A549 (cell line): ENCODE results near the gene MS4A18. TPM values are rescaled to one million over a fixed set of nuclear protein-coding genes. Genes with fewer than 3 reads are reported as not detected.

ENCODE experiments used
- ATAC-seq, 2 experiments: fragments of 200-7000 bp in 1 of 2; fragments of >200 bp in 1 of 2; cut with Nextera tagmentation in 1 of 2; cut with Tn5 transposase in 1 of 2; 3 replicates each; pipeline versions ENCODE4 v1.8.0 to v1.9.1; 2018 to 2020; ENCODE audit warnings: mild to moderate bottlenecking in 1 of 2, moderate library complexity in 1 of 2
- CTCF ChIA-PET: fragments of 300-600 bp; sonication (Branson Sonifier 250); formaldehyde crosslinking; extraction: SDS; loops from one replicate; lab custom pipeline; 2021; ENCODE audit warnings: antibody characterized with exemption, inconsistent platforms; lab: Yijun Ruan, JAX
- POLR2A ChIA-PET: fragments of 350-600 bp; formaldehyde crosslinking; extraction: SDS; loops from one replicate; lab custom pipeline; 2021; ENCODE audit warnings: antibody characterized with exemption, inconsistent platforms; lab: Yijun Ruan, JAX
- DNase-seq, 2 experiments: peaks; one replicate each; pipeline versions ENCODE4 v3.0.0 to v3.0.0-alpha.2; 2011 to 2016; ENCODE audit warnings: low read depth in 1 of 2, low spot score in 1 of 2
- FAIRE-seq: peaks from 2 replicates; lab custom pipeline; 2011; peaks lifted over from hg19 to GRCh38; lab: Jason Lieb, UNC
- H3K27ac ChIP-seq, 2 experiments: fragments of >200 bp; sonication (Bioruptor Twin); formaldehyde crosslinking; 3 replicates each; pipeline ENCODE4 v1.5.1; 2016 to 2017
- H3K4me1 ChIP-seq: fragments of >200 bp; sonication (Bioruptor Twin); formaldehyde crosslinking; 3 replicates; pipeline ENCODE4 v1.6.1; 2016
- H3K4me2 ChIP-seq: fragments of >200 bp; sonication (Bioruptor Twin); formaldehyde crosslinking; 3 replicates; pipeline ENCODE4 v1.6.1; 2016
- H3K4me3 ChIP-seq: fragments of >200 bp; sonication (Bioruptor Twin); formaldehyde crosslinking; 3 replicates; pipeline ENCODE4 v1.5.1; 2016
- H3K9me3 ChIP-seq: fragments of >200 bp; sonication (Bioruptor Twin); formaldehyde crosslinking; 3 replicates; pipeline ENCODE4 v1.6.1; 2016
- BHLHE40 ChIP-seq: IDR thresholded peaks from 2 replicates; pipeline ENCODE4 v1.6.1; 2012; ENCODE audit warnings: low read depth, low read length, inconsistent platforms
- EHMT2 ChIP-seq: fragments of 200-600 bp; sonication (generic); IDR thresholded peaks from 2 replicates; pipeline ENCODE4 v1.6.1; 2016; ENCODE audit warnings: antibody characterized with exemption, low read depth, mild to moderate bottlenecking, moderate library complexity
- ESRRA ChIP-seq: fragments of 150-350 bp; IDR thresholded peaks from 2 replicates; pipeline ENCODE4 v1.6.1; 2014; ENCODE audit warnings: mild to moderate bottlenecking, low read length, borderline replicate concordance
- FOXS1 ChIP-seq: fragments of 250-450 bp; sonication (Bioruptor Pico); IDR thresholded peaks from 2 replicates; pipeline ENCODE4 v1.5.0; 2020; ENCODE audit warnings: mild to moderate bottlenecking, moderate library complexity
- GATA3 ChIP-seq: IDR thresholded peaks from 2 replicates; pipeline ENCODE4 v1.6.1; 2012; ENCODE audit warnings: borderline replicate concordance
- HOXB13 ChIP-seq: fragments of 250-450 bp; sonication (Bioruptor Pico); IDR thresholded peaks from 2 replicates; pipeline ENCODE4 v1.5.0; 2020; ENCODE audit warnings: low read depth, mild to moderate bottlenecking, moderate library complexity
- JUNB ChIP-seq: fragments of >200 bp; sonication (Bioruptor Twin); formaldehyde crosslinking; IDR thresholded peaks from 2 replicates; pipeline ENCODE4 v1.6.1; 2016
- NPAS2 ChIP-seq: fragments of 250-450 bp; sonication (Bioruptor Pico); IDR thresholded peaks from 2 replicates; pipeline ENCODE4 v1.8.0; 2022; ENCODE audit warnings: mild to moderate bottlenecking, moderate library complexity, borderline replicate concordance
- PHF8 ChIP-seq: fragments of 200-600 bp; sonication (generic); IDR thresholded peaks from 2 replicates; pipeline ENCODE4 v1.6.1; 2016; ENCODE audit warnings: low read depth, mild to moderate bottlenecking, antibody characterized with exemption, moderate library complexity, borderline replicate concordance
- POLR2AphosphoS2 ChIP-seq: conservative IDR thresholded peaks from 2 replicates; pipeline ENCODE4 v1.6.1; 2012; ENCODE audit warnings: low read length, improper control_type of control experiment, inconsistent platforms
- RAD21 ChIP-seq, 2 experiments: fragments of >200 bp in 1 of 2; sonication (Bioruptor Twin) in 1 of 2; formaldehyde crosslinking in 1 of 2; IDR thresholded peaks in 1 of 2; conservative IDR thresholded peaks in 1 of 2; 2 replicates in 1 of 2; 3 replicates in 1 of 2; pipeline ENCODE4 v1.6.1; 2012 to 2018; ENCODE audit warnings: inconsistent platforms in 1 of 2
- RARB ChIP-seq: fragments of 250-450 bp; sonication (Bioruptor Pico); IDR thresholded peaks from 2 replicates; pipeline ENCODE4 v1.8.0; 2021; ENCODE audit warnings: mild to moderate bottlenecking, moderate library complexity
- RFX5 ChIP-seq: fragments of 450-650 bp; IDR thresholded peaks from 2 replicates; pipeline ENCODE4 v1.7.1; 2014; ENCODE audit warnings: antibody characterized with exemption, mild to moderate bottlenecking, moderate library complexity
- RNF2 ChIP-seq: fragments of 200-600 bp; sonication (generic); IDR thresholded peaks from 2 replicates; pipeline ENCODE4 v1.6.1; 2016; ENCODE audit warnings: low read depth, mild to moderate bottlenecking, antibody characterized with exemption, moderate library complexity, borderline replicate concordance
- SMC3 ChIP-seq: fragments of >200 bp; sonication (Bioruptor Twin); formaldehyde crosslinking; IDR thresholded peaks from 3 replicates; pipeline ENCODE4 v1.6.1; 2018; ENCODE audit warnings: inconsistent platforms
- ZFP36 ChIP-seq: fragments of 450-650 bp; IDR thresholded peaks from 2 replicates; pipeline ENCODE4 v1.6.1; 2014; ENCODE audit warnings: borderline replicate concordance; ENCODE audit not compliant: partially characterized antibody
- WGBS: methylation state at CpG from one replicate; pipeline ENCODE4 v1.1.6; 2017; ENCODE audit errors: missing lambda C conversion rate; 5-methylcytosine and 5-hydroxymethylcytosine counted together
- polyA plus RNA-seq, 4 experiments: library from polyadenylated mRNA; depleted of rRNA in 3 of 4; stranded (reverse); fragments of >200 nt; fragmentation: RNase III in 1 of 4; extraction: RNeasy Plus Mini Kit Qiagen cat#74134 plus additional on column Dnase treatment in 1 of 4; gene quantifications; 2 replicates in 3 of 4; 3 replicates in 1 of 4; pipeline ENCODE4 v1.2.3, GENCODE V29; 2011 to 2017
- TF ChIP-seq, protein P1 (sequence below): IDR thresholded peaks from 2 replicates; pipeline ENCODE4 v1.6.1; 2012
- TF ChIP-seq, protein P2 (sequence below): IDR thresholded peaks from 2 replicates; pipeline ENCODE4 v1.6.1; 2012; ENCODE audit warnings: low read depth, borderline replicate concordance
- TF ChIP-seq, protein P3 (sequence below): fragments of 250-450 bp; sonication (Bioruptor Pico); IDR thresholded peaks from 2 replicates; pipeline ENCODE4 v1.5.0; 2020; ENCODE audit warnings: low read depth, mild to moderate bottlenecking, moderate library complexity
- TF ChIP-seq, protein P4 (sequence below): fragments of 450-650 bp; IDR thresholded peaks from 2 replicates; pipeline ENCODE4 v1.6.1; 2014; ENCODE audit warnings: antibody characterized with exemption

MS4A18 gene
- polyA plus RNA-seq, 2 of the 4 experiments (the other 2 are of a cell fraction) = not detected

DNA sequence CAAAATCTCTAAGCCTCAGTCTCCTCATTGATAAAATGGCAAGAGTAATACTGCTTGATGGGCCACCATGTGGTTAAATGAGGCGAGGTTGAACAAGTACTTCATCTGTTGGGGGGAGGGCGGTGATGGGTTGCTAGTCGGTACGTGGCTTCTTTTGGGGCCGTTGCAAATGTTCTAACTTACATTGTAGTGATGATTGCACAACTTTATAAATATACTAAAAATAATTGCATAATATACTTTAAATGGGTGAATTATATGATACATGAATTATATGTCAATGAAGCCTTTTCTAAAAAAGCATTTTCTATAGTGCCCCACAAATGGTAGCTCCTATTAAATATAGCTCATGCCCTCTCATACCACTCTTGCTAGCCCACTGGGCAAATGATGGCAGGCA lies 18.6 kb upstream of the MS4A18 start:
- WGBS = 39% methylated on average over 5 of the region's 5 CpGs
- Histone ChIP-seq H3K27ac (no peak overlapping the region), H3K9me3 (no peaks in the 10 kb centered on the region), H3K4me2 (no peak overlapping the region), H3K4me1 (no peaks in the 10 kb centered on the region), H3K4me3 (no peak overlapping the region)
- TF ChIP-seq EHMT2 (no peak), ZFP36 (no peak), NPAS2 (no peak), RARB (CRISPR knock-in tag) (no peak), PHF8 (no peak), SMC3 (no peak), BHLHE40 (no peak), JUNB (no peak), ESRRA (no peak), RNF2 (no peak), HOXB13 (CRISPR knock-in tag) (no peak)
- TF ChIP-seq, protein P1, sequence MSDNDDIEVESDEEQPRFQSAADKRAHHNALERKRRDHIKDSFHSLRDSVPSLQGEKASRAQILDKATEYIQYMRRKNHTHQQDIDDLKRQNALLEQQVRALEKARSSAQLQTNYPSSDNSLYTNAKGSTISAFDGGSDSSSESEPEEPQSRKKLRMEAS = no peak
- TF ChIP-seq, protein P2, sequence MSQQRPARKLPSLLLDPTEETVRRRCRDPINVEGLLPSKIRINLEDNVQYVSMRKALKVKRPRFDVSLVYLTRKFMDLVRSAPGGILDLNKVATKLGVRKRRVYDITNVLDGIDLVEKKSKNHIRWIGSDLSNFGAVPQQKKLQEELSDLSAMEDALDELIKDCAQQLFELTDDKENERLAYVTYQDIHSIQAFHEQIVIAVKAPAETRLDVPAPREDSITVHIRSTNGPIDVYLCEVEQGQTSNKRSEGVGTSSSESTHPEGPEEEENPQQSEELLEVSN = no peak
- TF ChIP-seq, protein P3, sequence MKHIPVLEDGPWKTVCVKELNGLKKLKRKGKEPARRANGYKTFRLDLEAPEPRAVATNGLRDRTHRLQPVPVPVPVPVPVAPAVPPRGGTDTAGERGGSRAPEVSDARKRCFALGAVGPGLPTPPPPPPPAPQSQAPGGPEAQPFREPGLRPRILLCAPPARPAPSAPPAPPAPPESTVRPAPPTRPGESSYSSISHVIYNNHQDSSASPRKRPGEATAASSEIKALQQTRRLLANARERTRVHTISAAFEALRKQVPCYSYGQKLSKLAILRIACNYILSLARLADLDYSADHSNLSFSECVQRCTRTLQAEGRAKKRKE (CRISPR knock-in tag) = no peak
- POLR2A ChIA-PET = no interaction called here
- FAIRE-seq = no peak
- DNase-seq = no peak
- CTCF ChIA-PET = no interaction called here
- ATAC-seq = no peak

DNA sequence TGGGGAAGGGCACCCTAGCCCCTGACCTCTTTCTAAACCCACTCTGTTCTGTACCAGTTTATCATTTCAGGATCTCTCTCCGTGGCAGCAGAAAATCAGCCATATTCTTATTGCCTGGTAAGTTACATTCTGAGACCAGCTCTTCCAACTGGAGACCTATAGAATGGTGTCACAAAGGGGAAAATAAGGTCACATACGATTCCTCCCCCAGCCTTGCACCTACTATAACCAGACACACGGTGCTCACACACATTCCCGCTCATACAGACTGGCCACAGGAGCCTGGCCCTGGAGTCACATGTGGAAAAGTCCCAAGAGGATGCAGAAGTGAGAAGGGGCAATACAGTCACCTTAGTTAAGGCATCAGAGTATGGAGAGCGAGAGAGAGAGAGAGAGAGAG lies 17.6 kb upstream of the MS4A18 start:
- CTCF ChIA-PET = interaction anchor here (0.7 to 1.3 kb wide), 2 partner anchors 8 to 13 kb away, joined by 3 read pairs; no protein-coding TSS in a partner anchor

DNA sequence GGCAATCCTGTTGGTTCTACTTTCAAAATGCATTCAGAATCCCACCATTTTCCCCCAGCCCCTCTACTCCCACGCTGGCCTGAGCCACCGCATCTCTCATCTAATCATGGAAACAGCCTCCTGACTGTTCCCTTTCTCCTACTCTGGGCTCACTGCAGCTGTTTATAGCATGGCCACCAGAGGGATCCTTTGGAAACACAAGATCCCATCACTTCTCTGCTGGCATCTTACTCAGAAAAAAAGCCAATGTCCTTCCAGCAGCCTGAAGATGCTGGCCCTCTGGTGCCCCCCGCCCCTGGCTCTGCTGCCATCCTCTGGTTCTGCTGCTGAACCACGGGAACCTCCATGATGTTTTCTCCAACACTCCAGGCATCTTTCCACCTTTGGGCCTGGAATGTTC lies 14.0 kb upstream of the MS4A18 start:
- peak; percentile 14 to 29 for DNase-seq
- H3K4me3 ChIP-seq = no peak overlapping the region
- ChIA-PET CTCF (interaction anchor here (1.0 to 1.3 kb wide), 2 partner anchors 9 to 128 kb away, joined by 3 to 5 read pairs; no protein-coding TSS in a partner anchor), POLR2A (no interaction called here)
- no peak overlapping the region for H3K27ac ChIP-seq
- 0 out of 5 replicates have a peak, but pooled peaks of 1 of the 2 experiments have one; percentile 13 for TF ChIP-seq RAD21 (conservative IDR thresholded peaks at IDR 0.05 in 1 of 2, IDR thresholded peaks at IDR 0.05 in 1 of 2)
- TF ChIP-seq, protein P4, sequence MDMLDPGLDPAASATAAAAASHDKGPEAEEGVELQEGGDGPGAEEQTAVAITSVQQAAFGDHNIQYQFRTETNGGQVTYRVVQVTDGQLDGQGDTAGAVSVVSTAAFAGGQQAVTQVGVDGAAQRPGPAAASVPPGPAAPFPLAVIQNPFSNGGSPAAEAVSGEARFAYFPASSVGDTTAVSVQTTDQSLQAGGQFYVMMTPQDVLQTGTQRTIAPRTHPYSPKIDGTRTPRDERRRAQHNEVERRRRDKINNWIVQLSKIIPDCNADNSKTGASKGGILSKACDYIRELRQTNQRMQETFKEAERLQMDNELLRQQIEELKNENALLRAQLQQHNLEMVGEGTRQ = no peak
- H3K9me3 ChIP-seq = no peaks in the 10 kb centered on the region
- peak; percentile 77 to 87; a peak in 4 of 6 replicates for ATAC-seq
- no peak for FAIRE-seq
- H3K4me2 ChIP-seq = no peak overlapping the region
- no peaks in the 10 kb centered on the region for H3K4me1 ChIP-seq
- WGBS = 2% methylated on average over 4 of the region's 4 CpGs

More for the DNA sequence above, 17.6 kb upstream of the MS4A18 start:
- WGBS = 3% methylated on average over 5 of the region's 5 CpGs
- Histone ChIP-seq H3K4me2 (no peak overlapping the region), H3K4me3 (no peak overlapping the region), H3K27ac (no peak overlapping the region), H3K9me3 (no peaks in the 10 kb centered on the region), H3K4me1 (no peaks in the 10 kb centered on the region)
- POLR2A ChIA-PET = no interaction called here
- TF ChIP-seq RFX5 (no peak), GATA3 (no peak), FOXS1 (no peak), POLR2AphosphoS2 (no peak)
- TF ChIP-seq, protein P2 = no peak
- TF ChIP-seq, protein P1 = no peak
- ATAC-seq (no peak), DNase-seq (no peak), FAIRE-seq (no peak)
